GM23338 (cell line): Measurements from ENCODE around the gene RPP21. TPM values are rescaled to one million over a fixed set of nuclear protein-coding genes. Genes with fewer than 3 reads are reported as not detected.

Source experiments
- ATAC-seq: fragments of 200-7000 bp; cut with Tn5 transposase; 3 replicates; pipeline ENCODE4 v1.9.1; 2020
- DNase-seq: peaks from one replicate; pipeline ENCODE4 v3.0.0-alpha.2; 2015; ENCODE audit warnings: low spot score
- H2AFZ ChIP-seq: fragments of 200-600 bp; sonication (generic); 2 replicates; pipeline ENCODE4 v1.8.0; 2016; ENCODE audit warnings: antibody characterized with exemption, mild to moderate bottlenecking, moderate library complexity
- H3F3A ChIP-seq: fragments of 200-600 bp; sonication (generic); replicated peaks from 2 replicates; pipeline ENCODE4 v1.8.0; 2017; ENCODE audit warnings: antibody characterized with exemption, mixed run types, low read depth
- H3K27ac ChIP-seq: fragments of 200-600 bp; sonication (generic); 2 replicates; pipeline ENCODE4 v1.6.1; 2016; ENCODE audit warnings: low read depth
- H3K27me3 ChIP-seq: fragments of 200-600 bp; sonication (generic); 2 replicates; pipeline ENCODE4 v1.8.0; 2016; ENCODE audit warnings: mild to moderate bottlenecking, mixed run types, moderate library complexity; ENCODE audit not compliant: insufficient read depth
- H3K36me3 ChIP-seq: fragments of 200-600 bp; sonication (generic); 2 replicates; pipeline ENCODE4 v1.8.0; 2016; ENCODE audit warnings: mild to moderate bottlenecking; ENCODE audit not compliant: insufficient read depth
- H3K4me1 ChIP-seq: fragments of 200-600 bp; sonication (generic); 2 replicates; pipeline ENCODE4 v1.8.0; 2016; ENCODE audit warnings: mild to moderate bottlenecking, moderate library complexity; ENCODE audit not compliant: insufficient read depth
- H3K4me2 ChIP-seq: fragments of 200-600 bp; sonication (generic); 2 replicates; pipeline ENCODE4 v1.7.1; 2017; ENCODE audit warnings: mixed run types
- H3K4me3 ChIP-seq: fragments of 200-600 bp; sonication (generic); 2 replicates; pipeline ENCODE4 v1.6.1; 2016; ENCODE audit warnings: mixed run types
- H3K79me2 ChIP-seq: fragments of 200-600 bp; sonication (generic); replicated peaks from 2 replicates; pipeline ENCODE4 v1.8.0; 2017; ENCODE audit warnings: mild to moderate bottlenecking; ENCODE audit not compliant: insufficient read depth
- H3K9me2 ChIP-seq: fragments of 200-600 bp; sonication (generic); 2 replicates; pipeline ENCODE4 v1.8.0; 2017; ENCODE audit not compliant: insufficient read depth
- H4K20me1 ChIP-seq: fragments of 200-600 bp; sonication (generic); replicated peaks from 2 replicates; pipeline ENCODE4 v1.8.0; 2017; ENCODE audit warnings: mild to moderate bottlenecking; ENCODE audit not compliant: insufficient read depth
- H3K27ac Mint-ChIP-seq: 2 replicates; pipeline ENCODE4 v1.8.0; 2020; ENCODE audit warnings: inconsistent platforms, mild to moderate bottlenecking, moderate library complexity, mixed read lengths
- H3K27me3 Mint-ChIP-seq: 3 replicates; pipeline ENCODE4 v1.8.0; 2022; ENCODE audit warnings: low read depth, mild to moderate bottlenecking, moderate library complexity, mixed read lengths, inconsistent platforms; ENCODE audit not compliant: insufficient read depth, poor library complexity
- H3K36me3 Mint-ChIP-seq: 3 replicates; pipeline ENCODE4 v1.8.0; 2021; ENCODE audit warnings: low read depth, mild to moderate bottlenecking, inconsistent platforms, moderate library complexity, mixed read lengths
- H3K4me1 Mint-ChIP-seq: 3 replicates; pipeline ENCODE4 v1.8.0; 2020; ENCODE audit warnings: mild to moderate bottlenecking, inconsistent platforms, mixed read lengths
- H3K4me3 Mint-ChIP-seq: 3 replicates; pipeline ENCODE4 v1.8.0; 2021; ENCODE audit warnings: moderate library complexity, mild to moderate bottlenecking, inconsistent platforms, mixed read lengths
- H3K9me3 Mint-ChIP-seq: 3 replicates; pipeline ENCODE4 v1.8.0; 2020; ENCODE audit warnings: moderate library complexity, mild to moderate bottlenecking, inconsistent platforms, mixed read lengths
- CREB1 ChIP-seq: fragments of 250-450 bp; sonication (Bioruptor Pico); IDR thresholded peaks from 2 replicates; pipeline ENCODE4 v1.5.0; 2020; ENCODE audit warnings: low read depth, mild to moderate bottlenecking, moderate library complexity
- CTCF ChIP-seq, 2 experiments: fragments of 200-600 bp in 1 of 2; sonication (generic) in 1 of 2; conservative IDR thresholded peaks; 2 replicates each; pipeline versions ENCODE4 v1.5.1 to v1.6.1; 2016 to 2017; ENCODE audit warnings: antibody characterized with exemption in 2 of 2, low read depth in 2 of 2, mild to moderate bottlenecking in 2 of 2, moderate library complexity in 1 of 2
- ETS1 ChIP-seq: IDR thresholded peaks from 2 replicates; pipeline ENCODE4 v1.6.1; 2016; ENCODE audit warnings: antibody characterized with exemption
- EZH2 ChIP-seq: fragments of 200-600 bp; sonication (generic); IDR thresholded peaks from one replicate; pipeline ENCODE4 v1.8.0; 2017; ENCODE audit warnings: antibody characterized with exemption, mild to moderate bottlenecking, low read depth; ENCODE audit not compliant: unreplicated experiment
- EZH2phosphoT487 ChIP-seq: fragments of 200-600 bp; sonication (generic); IDR thresholded peaks from one replicate; pipeline ENCODE4 v1.8.1; 2018; ENCODE audit warnings: antibody characterized with exemption; ENCODE audit not compliant: unreplicated experiment
- JUNB ChIP-seq: IDR thresholded peaks from one replicate; pipeline ENCODE4 v1.6.1; 2016; ENCODE audit warnings: antibody characterized with exemption; ENCODE audit not compliant: unreplicated experiment
- NANOG ChIP-seq: IDR thresholded peaks from 2 replicates; pipeline ENCODE4 v1.6.1; 2016; ENCODE audit warnings: antibody characterized with exemption, borderline replicate concordance
- POLR2AphosphoS5 ChIP-seq: IDR thresholded peaks from 2 replicates; pipeline ENCODE4 v1.6.1; 2016; ENCODE audit warnings: antibody characterized with exemption, low read depth
- REST ChIP-seq: IDR thresholded peaks from one replicate; pipeline ENCODE4 v1.6.1; 2018; ENCODE audit warnings: antibody characterized with exemption; ENCODE audit not compliant: unreplicated experiment
- STAT1 ChIP-seq: IDR thresholded peaks from one replicate; pipeline ENCODE4 v1.6.1; 2016; ENCODE audit warnings: antibody characterized with exemption; ENCODE audit not compliant: unreplicated experiment
- ZNF114 ChIP-seq: fragments of 250-450 bp; sonication (Bioruptor Pico); IDR thresholded peaks from 2 replicates; pipeline ENCODE4 v1.5.0; 2020; ENCODE audit warnings: mild to moderate bottlenecking, moderate library complexity
- ZNF331 ChIP-seq: fragments of 250-450 bp; sonication (Bioruptor Pico); IDR thresholded peaks from 2 replicates; pipeline ENCODE4 v1.5.0; 2020; ENCODE audit warnings: low read depth, mild to moderate bottlenecking, moderate library complexity
- ZNF462 ChIP-seq: fragments of 250-450 bp; sonication (Bioruptor Pico); IDR thresholded peaks from 2 replicates; pipeline ENCODE4 v1.5.0; 2020; ENCODE audit warnings: mild to moderate bottlenecking, moderate library complexity
- polyA plus RNA-seq: library from polyadenylated mRNA; unstranded; fragments of >200 nt; fragmentation: Nextera tagmentation; extraction: Ambion mirVana; gene quantifications from 2 replicates; pipeline ENCODE4 v1.2.1, GENCODE V29; 2016
- total RNA-seq: library from RNA; depleted of rRNA; stranded (reverse); fragments of >200 nt; shearing (Covaris generic); gene quantifications from 2 replicates; pipeline ENCODE4 v1.2.3, GENCODE V29; 2014

The RPP21 gene
- total and polyA plus RNA-seq, 2 experiments from 2014 or later: 63.7 to 161 TPM

- no peak for DNase-seq
- Mint-ChIP-seq H3K36me3 (peaks cover 64% of the 10 kb centered on the region), H3K4me3 (no peak overlapping the region), H3K4me1 (peaks cover 24% of the 10 kb centered on the region), H3K27ac (no peak overlapping the region), H3K27me3 (peaks cover 4% of the 10 kb centered on the region), H3K9me3 (no peaks in the 10 kb centered on the region)
- no peak for TF ChIP-seq EZH2
- no peak for TF ChIP-seq ZNF462 (CRISPR knock-in tag)
- TF ChIP-seq ZNF331 (CRISPR knock-in tag): no peak
- TF ChIP-seq ZNF114 (CRISPR knock-in tag): no peak
- TF ChIP-seq REST: no peak
- TF ChIP-seq CREB1 (CRISPR knock-in tag): no peak
- TF ChIP-seq POLR2AphosphoS5: no peak
- no peak for TF ChIP-seq NANOG
- no peak for TF ChIP-seq ETS1
- TF ChIP-seq STAT1: no peak
- no peak for TF ChIP-seq EZH2phosphoT487
- TF ChIP-seq JUNB: no peak
- TF ChIP-seq CTCF (conservative IDR thresholded peaks at IDR 0.05; ENCODE audit: low read depth in 2 of 2): no peak
- Histone ChIP-seq H3F3A (no peaks in the 10 kb centered on the region), H4K20me1 (peaks cover 82% of the 10 kb centered on the region), H3K4me3 (no peak overlapping the region), H3K27ac (no peak overlapping the region), H3K4me2 (no peak overlapping the region), H3K9me2 (no peaks in the 10 kb centered on the region), H2AFZ (no peak overlapping the region), H3K36me3 (no peaks in the 10 kb centered on the region; the same call in none of the 2 replicates), H3K4me1 (peaks cover 17% of the 10 kb centered on the region), H3K27me3 (no peaks in the 10 kb centered on the region), H3K79me2 (peaks cover 100% of the 10 kb centered on the region)
- ATAC-seq: no peak
These were observed 33.3 kb upstream of the RPP21 start for GRCh38 chr6:30311671-30312070.
